ENCODE measurements around the gene XBP1. TPM values are rescaled to one million over a fixed set of nuclear protein-coding genes. Genes with fewer than 3 reads are reported as not detected.

The XBP1 gene
- total and polyA plus RNA-seq, 2 of the 13 experiments (the other 11 are each of a cell fraction or from before 2014, with no cell fraction given): 416 to 427 TPM

GRCh38 chr22:28829358-28830181, 29.2 kb upstream of the XBP1 start (continued):
- no peak for TF ChIP-seq SNAPC4 (CRISPR knock-in tag; IDR thresholded peaks at IDR 0.05)
- no peak for TF ChIP-seq ZNF597 (CRISPR knock-in tag; IDR thresholded peaks at IDR 0.05)
- TF ChIP-seq ZFP36L1 (CRISPR knock-in tag; IDR thresholded peaks at IDR 0.05): no peak
- peak; percentile 62 for TF ChIP-seq ZFY (CRISPR knock-in tag; IDR thresholded peaks at IDR 0.05)
- TF ChIP-seq MAZ (IDR thresholded peaks at IDR 0.05; ENCODE audit: borderline replicate concordance, low read depth, low read length): peak; percentile 41; the same call in 1 of the 2 replicates
- peak; percentile 31; the same call in 1 of the 2 replicates for TF ChIP-seq MAZ (CRISPR knock-in tag; IDR thresholded peaks at IDR 0.05; ENCODE audit: low read depth)
- no peak for TF ChIP-seq KLF13 (CRISPR knock-in tag; IDR thresholded peaks at IDR 0.05)
- peak; percentile 63; the same call in 1 of the 2 replicates for TF ChIP-seq MAX (IDR thresholded peaks at IDR 0.05)
- no peak for TF ChIP-seq ZNF256 (CRISPR knock-in tag; conservative IDR thresholded peaks at IDR 0.05)
- TF ChIP-seq, protein P1, sequence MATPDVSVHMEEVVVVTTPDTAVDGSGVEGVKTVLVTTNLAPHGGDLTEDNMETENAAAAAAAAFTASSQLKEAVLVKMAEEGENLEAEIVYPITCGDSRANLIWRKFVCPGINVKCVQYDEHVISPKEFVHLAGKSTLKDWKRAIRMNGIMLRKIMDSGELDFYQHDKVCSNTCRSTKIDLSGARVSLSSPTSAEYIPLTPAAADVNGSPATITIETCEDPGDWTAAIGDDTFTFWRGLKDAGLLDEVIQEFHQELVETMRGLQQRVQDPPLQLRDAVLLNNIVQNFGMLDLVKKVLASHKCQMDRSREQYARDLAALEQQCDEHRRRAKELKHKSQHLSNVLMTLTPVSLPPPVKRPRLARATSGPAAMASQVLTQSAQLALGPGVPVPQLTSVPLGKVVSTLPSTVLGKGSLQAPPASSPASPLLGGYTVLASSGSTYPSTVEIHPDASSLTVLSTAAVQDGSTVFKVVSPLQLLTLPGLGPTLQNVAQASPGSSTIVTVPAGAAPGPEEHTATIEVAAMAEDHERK (CRISPR knock-in tag; IDR thresholded peaks at IDR 0.05; ENCODE audit: low read depth): no peak
- TF ChIP-seq, protein P2, sequence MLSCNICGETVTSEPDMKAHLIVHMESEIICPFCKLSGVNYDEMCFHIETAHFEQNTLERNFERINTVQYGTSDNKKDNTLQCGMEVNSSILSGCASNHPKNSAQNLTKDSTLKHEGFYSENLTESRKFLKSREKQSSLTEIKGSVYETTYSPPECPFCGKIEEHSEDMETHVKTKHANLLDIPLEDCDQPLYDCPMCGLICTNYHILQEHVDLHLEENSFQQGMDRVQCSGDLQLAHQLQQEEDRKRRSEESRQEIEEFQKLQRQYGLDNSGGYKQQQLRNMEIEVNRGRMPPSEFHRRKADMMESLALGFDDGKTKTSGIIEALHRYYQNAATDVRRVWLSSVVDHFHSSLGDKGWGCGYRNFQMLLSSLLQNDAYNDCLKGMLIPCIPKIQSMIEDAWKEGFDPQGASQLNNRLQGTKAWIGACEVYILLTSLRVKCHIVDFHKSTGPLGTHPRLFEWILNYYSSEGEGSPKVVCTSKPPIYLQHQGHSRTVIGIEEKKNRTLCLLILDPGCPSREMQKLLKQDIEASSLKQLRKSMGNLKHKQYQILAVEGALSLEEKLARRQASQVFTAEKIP (CRISPR knock-in tag; IDR thresholded peaks at IDR 0.05; ENCODE audit: borderline replicate concordance): no peak
- peak; percentile 68; the same call in 1 of the 2 replicates for TF ChIP-seq ZSCAN9 (CRISPR knock-in tag; IDR thresholded peaks at IDR 0.05; ENCODE audit: borderline replicate concordance)
- TF ChIP-seq ZBTB43 (CRISPR knock-in tag; conservative IDR thresholded peaks at IDR 0.05): peak; percentile 89
- TF ChIP-seq ZNF672 (CRISPR knock-in tag; IDR thresholded peaks at IDR 0.05): no peak
- peak; percentile 54; the same call in 1 of the 2 replicates for TF ChIP-seq GABPB1 (CRISPR knock-in tag; IDR thresholded peaks at IDR 0.05)
- no peak for TF ChIP-seq CREB1 (IDR thresholded peaks at IDR 0.05)
- peak; percentile 63; the same call in 1 of the 2 replicates for TF ChIP-seq CREB1 (CRISPR knock-in tag; IDR thresholded peaks at IDR 0.05)

Data from HepG2 (cell line).